ENCODE measurements around the gene PRKAG3.

Gene PRKAG3

DNA sequence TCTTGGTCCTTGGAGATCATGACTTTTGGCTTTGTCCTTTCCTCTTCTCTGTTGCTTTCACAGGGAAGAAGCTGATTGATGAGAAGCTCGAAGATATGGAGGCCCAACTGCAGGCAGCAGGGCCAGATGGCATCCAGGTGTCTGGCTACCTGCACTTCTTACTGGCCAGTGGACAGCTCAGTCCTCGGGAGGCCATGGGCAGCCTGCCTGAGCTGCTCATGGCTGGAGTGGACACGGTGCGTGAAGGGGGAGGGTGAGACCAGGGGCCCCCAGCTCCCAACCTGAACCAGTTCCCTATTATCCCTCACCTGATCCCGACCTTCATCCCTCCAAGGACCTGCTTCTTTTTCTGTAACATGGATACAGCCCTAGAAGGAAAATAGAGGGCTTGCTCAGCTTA is 18.7 kb downstream of the PRKAG3 start:
- no peak for DNase-seq

GRCh38 chr2:218812096-218812815 is 19.3 kb downstream of the PRKAG3 start:
- DNase-seq: no peak

- no peak for DNase-seq
Observed at GRCh38 chr2:218811382-218811781, 20.2 kb downstream of the PRKAG3 start.

DNA sequence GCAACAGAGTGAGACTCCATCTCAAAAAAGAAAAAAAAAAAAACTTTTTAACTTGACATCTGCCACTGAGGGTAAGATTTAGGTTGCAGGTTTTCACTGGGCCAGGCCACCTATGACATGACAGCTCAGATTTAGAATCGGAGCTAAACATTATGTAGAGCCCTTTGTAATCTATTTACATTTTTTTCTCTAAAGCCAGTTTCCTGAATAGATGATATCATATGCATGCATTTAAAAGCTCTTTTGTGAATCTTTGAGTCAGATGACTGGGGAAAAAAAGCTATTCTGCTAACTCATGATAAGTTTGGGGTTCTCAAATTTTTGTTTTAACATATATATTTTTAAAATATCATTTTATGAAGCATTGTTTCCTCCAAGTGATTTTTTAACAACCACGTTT is 21.3 kb downstream of the PRKAG3 start:
- DNase-seq: no peak

DNA sequence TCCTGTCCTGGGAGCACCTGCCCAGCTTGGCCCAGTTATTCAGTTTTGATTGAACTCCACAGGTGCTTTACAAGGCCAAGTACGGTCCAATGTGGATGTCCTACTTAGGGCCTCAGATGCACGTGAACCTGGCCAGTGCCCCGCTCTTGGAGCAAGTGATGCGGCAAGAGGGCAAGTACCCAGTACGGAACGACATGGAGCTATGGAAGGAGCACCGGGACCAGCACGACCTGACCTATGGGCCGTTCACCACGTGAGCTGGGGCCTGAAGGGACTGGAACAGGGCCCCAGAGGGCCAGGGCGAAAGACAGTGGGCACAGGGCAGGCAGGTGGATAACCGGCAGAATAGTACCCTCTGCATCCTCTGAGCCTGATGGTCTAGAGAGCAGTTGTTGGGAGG is 22.1 kb downstream of the PRKAG3 start:
- no peak for DNase-seq

GRCh38 chr2:218807626-218808025 is 24.0 kb downstream of the PRKAG3 start:
- DNase-seq: no peak

GRCh38 chr2:218806346-218806978 is 25.1 kb downstream of the PRKAG3 start:
- DNase-seq: no peak

DNA sequence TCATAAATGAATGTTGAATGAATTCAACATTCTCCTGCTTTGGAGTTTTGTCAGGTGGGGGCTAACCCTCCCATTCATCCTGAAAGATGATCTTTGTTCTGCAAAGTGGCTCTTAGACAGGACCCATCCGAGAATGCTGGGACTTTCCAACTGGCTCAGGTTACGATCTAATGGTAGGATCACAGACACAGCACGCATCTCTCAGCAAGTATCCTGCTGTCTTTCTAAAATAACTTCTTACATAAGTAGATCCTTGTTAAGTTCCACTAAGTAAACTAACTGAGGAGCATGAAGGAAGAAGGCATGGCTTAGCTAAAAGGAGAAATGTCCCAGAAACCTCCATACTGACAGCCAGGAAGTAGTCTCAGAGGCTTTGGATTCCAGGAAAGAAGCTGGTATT is 26.0 kb downstream of the PRKAG3 start:
- no peak for DNase-seq

- no peak for DNase-seq
Observed at GRCh38 chr2:218804817-218805216, 26.8 kb downstream of the PRKAG3 start.

DNA sequence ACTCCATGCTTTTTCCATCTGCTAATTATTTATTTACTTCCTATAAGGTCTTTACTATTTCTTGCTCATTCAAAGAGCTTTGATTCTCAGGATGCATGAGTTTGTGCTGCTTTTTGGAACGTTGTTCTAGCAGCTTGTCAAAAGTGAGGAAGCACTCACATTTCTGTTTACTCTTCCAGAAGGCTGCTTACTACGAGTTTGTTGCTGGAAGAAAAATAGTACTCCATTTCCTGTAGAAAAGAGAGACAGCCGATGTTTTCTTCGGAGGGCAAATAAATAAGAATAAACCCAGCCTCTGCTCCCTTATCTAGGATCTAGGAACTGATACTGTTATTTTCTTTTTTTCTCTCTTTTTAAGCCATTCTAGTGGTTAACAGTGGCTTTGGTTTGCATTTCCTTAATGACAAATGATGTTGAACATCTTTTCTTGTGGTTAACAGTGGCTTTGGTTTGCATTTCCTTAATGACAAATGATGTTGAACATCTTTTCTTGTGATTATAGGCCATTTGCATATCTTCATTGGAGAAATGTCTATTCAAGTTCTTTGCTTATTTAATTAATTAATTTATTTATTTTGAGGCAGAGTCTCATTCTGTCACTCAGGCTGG is 29.1 kb downstream of the PRKAG3 start:
- DNase-seq: no peak

GRCh38 chr2:218799990-218800389 is 31.6 kb downstream of the PRKAG3 start:
- no peak for DNase-seq

DNA sequence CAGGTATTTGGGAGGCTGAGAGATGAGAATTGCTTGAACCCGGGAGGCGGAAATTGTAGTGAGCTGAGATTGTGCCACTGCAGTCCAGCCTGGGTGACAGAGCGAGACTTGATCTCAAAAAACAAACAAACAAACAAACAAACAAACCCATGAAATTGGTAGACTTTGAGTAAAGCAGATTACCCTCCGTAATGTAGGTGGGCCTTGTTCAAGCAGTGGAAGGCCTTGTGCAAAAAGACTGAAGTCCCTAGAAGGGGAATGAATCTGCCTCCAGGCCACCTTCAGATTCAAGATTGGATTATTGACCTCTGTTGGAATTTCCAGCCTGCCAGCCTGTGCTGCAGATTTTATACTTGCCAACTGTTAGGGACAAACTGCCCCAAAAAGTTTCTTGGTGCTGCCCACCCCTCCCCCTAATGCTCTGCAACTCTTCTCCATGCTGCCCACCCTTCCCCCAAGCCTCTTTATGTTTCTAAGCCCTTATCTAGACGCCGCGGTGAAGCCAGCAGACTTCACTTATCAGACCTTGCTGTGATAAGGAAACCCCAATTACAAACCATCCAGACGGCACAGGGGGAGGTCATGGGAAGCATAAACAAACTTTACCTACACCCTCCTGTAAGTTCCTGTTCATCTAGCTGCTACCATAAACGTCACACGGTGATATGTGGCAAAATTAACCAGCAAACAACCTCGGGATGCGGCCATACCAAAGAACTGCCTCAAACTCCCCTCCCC is 32.7 kb downstream of the PRKAG3 start:
- DNase-seq: no peak

GRCh38 chr2:218796691-218797090 is 34.9 kb downstream of the PRKAG3 start:
- no peak for DNase-seq

DNA sequence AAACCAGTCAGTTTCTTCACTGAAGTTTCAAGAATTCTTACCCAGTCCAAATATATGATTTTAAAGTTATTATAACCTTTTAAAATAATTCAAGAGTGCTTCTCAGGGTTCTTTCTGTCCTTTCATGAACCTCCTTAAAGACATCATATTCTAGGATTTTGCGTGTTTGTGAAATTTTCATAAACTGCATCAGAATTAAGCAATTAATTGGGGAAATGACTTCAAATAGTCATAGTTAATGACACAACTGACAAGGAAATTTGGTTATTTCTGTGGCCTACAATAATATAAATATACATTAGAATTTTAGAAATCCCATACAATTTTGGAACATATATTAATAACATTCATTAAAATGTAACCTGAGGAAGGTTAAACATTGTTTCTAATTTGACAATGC is 39.2 kb downstream of the PRKAG3 start:
- DNase-seq: no peak

- DNase-seq: no peak
Observed at GRCh38 chr2:218788529-218789255, 42.9 kb downstream of the PRKAG3 start.

- no peak for DNase-seq
Observed at GRCh38 chr2:218786133-218786532, 45.5 kb downstream of the PRKAG3 start.

GRCh38 chr2:218785103-218785502 is 46.5 kb downstream of the PRKAG3 start:
- DNase-seq: no peak

- DNase-seq: no peak
Observed at GRCh38 chr2:218783688-218784087, 47.9 kb downstream of the PRKAG3 start.

GRCh38 chr2:218782528-218782844 is 49.1 kb downstream of the PRKAG3 start:
- DNase-seq: no peak

GRCh38 chr2:218781691-218782527 is 49.7 kb downstream of the PRKAG3 start, which contains the start of gene CYP27A1:
Gene CYP27A1, plus strand, starts transcription at chr2:218782147. Its CDS starts 36 bp downstream, at chr2:218782183.
- DNase-seq: no peak

DNA sequence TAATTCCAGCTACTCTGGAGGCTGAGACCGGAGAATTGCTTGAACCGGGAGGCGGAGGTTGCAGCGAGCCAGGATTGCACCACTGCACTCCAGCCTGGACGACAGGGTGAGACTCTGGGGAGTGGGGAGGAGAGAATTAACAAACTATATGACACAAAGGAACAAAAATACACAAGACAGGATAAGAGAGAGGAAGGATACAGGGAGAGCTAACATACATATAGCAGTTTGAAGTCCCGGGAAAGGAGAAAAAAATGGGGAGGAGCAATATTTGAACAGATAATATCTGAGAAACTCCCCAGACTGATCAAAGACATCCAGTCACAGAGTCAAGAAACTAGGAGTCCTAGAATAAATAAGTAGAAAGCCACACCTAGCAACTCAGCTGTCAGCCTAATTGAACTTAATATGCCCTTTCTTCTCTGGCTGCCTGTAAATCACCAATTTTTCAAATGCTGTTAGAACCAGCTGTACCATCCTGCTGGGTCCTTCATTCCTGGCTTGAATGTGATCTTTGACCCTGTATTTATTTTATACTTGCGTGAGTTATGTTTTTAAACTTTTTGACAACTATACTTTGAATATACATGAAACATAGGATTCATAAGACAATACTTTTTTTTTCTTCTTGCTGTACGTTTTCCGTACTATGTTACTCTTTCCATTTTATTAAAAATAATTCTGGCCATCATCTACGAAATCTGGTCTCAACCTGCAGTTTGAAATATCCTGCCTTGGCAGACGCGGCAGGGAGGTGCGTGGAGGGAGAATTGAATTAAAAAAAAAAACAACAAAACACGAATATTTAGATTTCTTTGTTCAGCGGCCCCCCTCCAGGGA is 50.5 kb downstream of the PRKAG3 start:
- no peak for DNase-seq
